ENCODE results near the gene NAV2. TPM values are rescaled to one million over a fixed set of nuclear protein-coding genes. Genes with fewer than 3 reads are reported as not detected.

Gene NAV2
- total and polyA plus RNA-seq, 4 donors, result 5.0 to 250 (median 51.4) TPM

DNA sequence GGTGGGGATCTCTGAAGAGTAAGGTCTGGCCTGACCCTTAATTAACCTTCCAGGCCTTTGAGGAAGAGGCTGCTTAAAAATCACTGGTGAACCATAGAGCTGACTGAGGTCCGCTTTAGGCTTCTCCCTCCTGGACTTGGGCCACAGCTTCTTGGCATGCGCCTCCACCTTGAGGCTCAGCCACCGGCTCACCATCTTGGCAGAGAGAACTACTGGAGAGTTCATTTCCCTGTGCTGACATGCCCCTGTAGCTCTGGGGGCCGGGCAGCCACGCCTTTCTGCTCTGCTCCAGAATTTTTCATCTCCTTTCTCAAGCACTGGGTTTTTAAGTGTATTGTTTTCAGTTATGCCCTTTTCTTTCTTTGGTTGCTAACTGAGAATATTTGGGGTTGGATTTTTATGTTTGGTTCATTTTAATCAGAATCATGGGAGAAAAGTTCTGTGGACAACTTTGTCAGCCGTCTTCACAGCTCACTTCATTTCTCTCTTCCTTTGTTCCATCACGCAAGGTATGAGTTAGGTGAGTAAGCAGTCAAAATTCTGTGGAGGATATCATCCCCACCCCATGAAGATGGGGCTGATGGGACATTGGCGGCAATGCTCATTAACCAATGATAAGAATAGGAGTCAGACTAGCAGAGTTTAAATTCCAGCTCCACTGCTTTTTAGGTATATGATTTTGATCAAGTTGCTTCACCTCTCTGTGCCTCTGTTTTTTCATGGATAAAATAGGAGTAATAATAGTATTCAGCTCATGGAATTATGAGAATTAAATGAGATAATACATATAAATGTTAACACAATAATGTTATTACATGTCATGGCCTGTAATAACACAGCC, 343.7 kb downstream of the NAV2 start:
- Histone ChIP-seq H3K36me3 (ENCODE audit: control insufficient read depth in 1 of 2, insufficient read depth in 2 of 2, low read length in 1 of 2) (peaks cover 5 to 13% of the 10 kb centered on the region in 2 donors), H3K27me3 (ENCODE audit: control insufficient read depth in 1 of 2, insufficient read depth in 2 of 2, low read length in 1 of 2) (no peaks in the 10 kb centered on the region), H3K9me3 (ENCODE audit: control insufficient read depth, low read length) (no peaks in the 10 kb centered on the region), H3K4me3 (ENCODE audit: low read length in 2 of 2) (no peak overlapping the region), H3K4me1 (ENCODE audit: control insufficient read depth in 1 of 2, insufficient read depth in 2 of 2, low read length in 2 of 2) (peaks cover 7% of the 10 kb centered on the region in 2 donors), H3K27ac (ENCODE audit: low read depth in 1 of 2, low read length in 2 of 2) (peak overlapping the region; percentile 4 to 23)
- ATAC-seq (ENCODE audit: low FRiP score), result peak; percentile 86
- intact Hi-C loops (cut with DNase I), result no loop called here
- 27 to 29% methylated on average over 8 of the region's 8 CpGs for WGBS, 2 donors
- peak; percentile 88 to 89 for DNase-seq

DNA sequence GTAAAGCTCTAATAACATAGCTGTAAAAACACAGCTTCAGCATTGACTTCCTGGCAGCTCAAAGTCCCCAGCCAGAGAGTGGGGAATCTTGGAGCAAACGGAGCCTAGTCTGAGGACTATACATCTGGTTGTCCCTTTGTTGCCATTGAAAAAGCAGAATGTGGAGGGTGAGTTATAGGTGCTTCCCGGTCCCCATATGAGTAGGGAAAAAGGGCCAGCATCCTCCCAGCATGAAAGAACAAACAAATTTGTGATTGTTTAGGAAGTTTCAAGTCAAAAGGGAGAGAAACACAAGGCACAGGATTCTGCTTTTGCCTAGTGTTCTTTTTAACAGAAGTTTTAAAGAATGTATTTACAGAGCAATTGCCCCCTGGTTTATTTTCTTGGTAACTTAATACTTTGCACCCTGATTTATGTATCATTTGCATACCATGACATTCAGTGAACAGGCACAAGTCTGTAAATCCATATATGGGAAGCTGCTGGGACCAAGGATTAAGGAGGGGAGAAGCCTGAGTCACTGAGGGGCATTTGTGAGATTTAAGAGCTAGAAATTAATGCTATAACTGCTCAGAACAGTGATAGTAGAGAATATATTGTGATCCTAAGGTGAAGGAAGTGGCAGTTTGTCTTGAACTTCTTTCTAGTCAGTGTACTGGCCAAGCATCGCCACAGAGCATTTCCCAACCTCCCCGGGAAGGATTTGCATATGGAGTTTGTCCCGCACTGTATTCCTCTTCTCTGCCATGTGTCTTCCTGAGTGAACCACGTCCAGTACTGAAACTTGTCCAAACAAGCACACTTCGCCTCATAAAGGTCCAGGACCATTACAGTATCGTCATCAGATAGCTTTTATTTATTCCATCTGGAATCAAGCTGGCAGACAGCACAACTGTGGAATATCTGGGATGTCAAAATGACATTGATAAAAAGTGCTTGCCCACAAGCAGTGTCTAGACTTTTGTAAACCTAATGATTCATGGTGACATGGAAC, 344.6 kb downstream of the NAV2 start:
- intact Hi-C loops (cut with DNase I), result no loop called here
- H3K27ac ChIP-seq (ENCODE audit: low read depth in 1 of 2, low read length in 2 of 2), result peak overlapping the region in 1 of 2 donors; percentile 43
- WGBS, 2 donors, result 27 to 35% methylated on average over 8 of the region's 8 CpGs
- H3K27me3 ChIP-seq (ENCODE audit: control insufficient read depth in 1 of 2, insufficient read depth in 2 of 2, low read length in 1 of 2), result no peaks in the 10 kb centered on the region
- H3K36me3 ChIP-seq (ENCODE audit: control insufficient read depth in 1 of 2, insufficient read depth in 2 of 2, low read length in 1 of 2), result peaks cover 4 to 12% of the 10 kb centered on the region in 2 donors
- DNase-seq (no peak), ATAC-seq (ENCODE audit: low FRiP score) (no peak)
- H3K9me3 ChIP-seq (ENCODE audit: control insufficient read depth, low read length), result no peaks in the 10 kb centered on the region
- H3K4me3 ChIP-seq (ENCODE audit: low read length in 2 of 2), result no peak overlapping the region
- peaks cover 7% of the 10 kb centered on the region in 2 donors for H3K4me1 ChIP-seq (ENCODE audit: control insufficient read depth in 1 of 2, insufficient read depth in 2 of 2, low read length in 2 of 2)

DNA sequence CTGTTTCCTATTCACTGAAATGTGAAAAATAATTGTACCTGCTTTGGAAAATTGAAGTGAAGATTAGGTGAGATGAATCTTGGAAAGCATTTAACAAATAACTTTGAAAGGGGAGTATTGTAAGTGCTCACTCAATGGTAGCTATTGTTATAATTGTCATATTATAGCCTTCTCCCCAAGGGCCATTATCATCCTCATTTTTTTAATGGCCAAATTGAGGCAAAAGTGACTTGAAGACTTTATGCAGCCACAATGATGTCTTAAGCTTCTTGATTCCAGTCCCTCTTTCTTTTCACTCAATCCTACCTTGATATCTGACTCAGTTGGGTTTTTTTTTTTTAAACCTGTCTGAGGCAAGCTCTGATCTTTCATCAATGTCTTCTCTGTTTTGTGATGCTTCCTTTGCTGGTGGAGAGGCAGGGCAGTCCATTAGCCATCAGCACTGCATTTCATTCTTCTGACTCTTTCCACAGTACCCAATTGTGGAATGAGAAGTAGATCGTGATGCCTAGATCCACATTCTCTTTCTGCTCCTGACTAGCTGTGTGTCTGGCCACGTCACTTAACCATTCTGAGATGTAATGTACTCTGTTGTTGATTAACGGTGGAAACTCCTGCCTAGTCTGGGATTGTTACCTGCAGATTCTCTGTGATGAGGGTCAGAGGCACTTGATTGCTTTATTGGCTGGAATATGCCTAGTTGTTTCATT, 346.3 kb downstream of the NAV2 start:
- no peak overlapping the region for H3K4me3 ChIP-seq (ENCODE audit: low read length in 2 of 2)
- no peaks in the 10 kb centered on the region for H3K9me3 ChIP-seq (ENCODE audit: control insufficient read depth, low read length)
- no peak for DNase-seq
- H3K27me3 ChIP-seq (ENCODE audit: control insufficient read depth in 1 of 2, insufficient read depth in 2 of 2, low read length in 1 of 2), result no peaks in the 10 kb centered on the region
- intact Hi-C loops (cut with DNase I), result no loop called here
- peaks cover 4 to 12% of the 10 kb centered on the region in 2 donors for H3K36me3 ChIP-seq (ENCODE audit: control insufficient read depth in 1 of 2, insufficient read depth in 2 of 2, low read length in 1 of 2)
- WGBS, 2 donors, result 55 to 61% methylated on average over 3 of the region's 3 CpGs
- H3K27ac ChIP-seq (ENCODE audit: low read depth in 1 of 2, low read length in 2 of 2), result peak overlapping the region in 1 of 2 donors; percentile 14
- no peak for ATAC-seq (ENCODE audit: low FRiP score)
- peaks cover 7% of the 10 kb centered on the region in 2 donors for H3K4me1 ChIP-seq (ENCODE audit: control insufficient read depth in 1 of 2, insufficient read depth in 2 of 2, low read length in 2 of 2)

DNA sequence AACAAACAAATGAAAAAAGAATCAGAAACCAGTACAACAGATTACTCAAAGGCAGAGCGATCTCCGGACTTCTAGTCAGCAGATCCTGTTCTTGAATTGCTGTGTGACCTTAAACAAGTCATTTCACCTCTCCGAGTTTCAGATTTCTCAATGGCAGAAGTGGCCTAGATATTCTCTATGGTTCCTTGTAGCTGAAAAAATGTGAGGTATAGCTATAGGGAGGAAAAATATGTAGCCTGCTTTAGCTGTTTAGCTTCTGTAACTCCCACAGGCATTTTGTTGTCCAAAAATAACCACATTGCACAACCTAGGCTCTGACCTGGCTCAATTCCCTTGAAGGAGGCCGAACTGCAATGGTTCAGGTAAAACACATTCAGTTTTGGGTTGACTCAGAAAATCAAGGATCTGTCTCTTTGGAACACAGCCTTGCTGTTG, 347.0 kb downstream of the NAV2 start:
- Histone ChIP-seq H3K36me3 (ENCODE audit: control insufficient read depth in 1 of 2, insufficient read depth in 2 of 2, low read length in 1 of 2) (peaks cover 4 to 16% of the 10 kb centered on the region in 2 donors), H3K4me3 (ENCODE audit: low read length in 2 of 2) (no peak overlapping the region), H3K4me1 (ENCODE audit: control insufficient read depth in 1 of 2, insufficient read depth in 2 of 2, low read length in 2 of 2) (peaks cover 7 to 10% of the 10 kb centered on the region in 2 donors), H3K27me3 (ENCODE audit: control insufficient read depth in 1 of 2, insufficient read depth in 2 of 2, low read length in 1 of 2) (no peaks in the 10 kb centered on the region), H3K9me3 (ENCODE audit: control insufficient read depth, low read length) (no peaks in the 10 kb centered on the region), H3K27ac (ENCODE audit: low read depth in 1 of 2, low read length in 2 of 2) (peak overlapping the region in 1 of 2 donors; percentile 14)
- intact Hi-C loops (cut with DNase I), result no loop called here
- 79 to 80% methylated on average over 4 of the region's 4 CpGs for WGBS, 2 donors
- ATAC-seq (ENCODE audit: low FRiP score), result no peak
- DNase-seq, result no peak

DNA sequence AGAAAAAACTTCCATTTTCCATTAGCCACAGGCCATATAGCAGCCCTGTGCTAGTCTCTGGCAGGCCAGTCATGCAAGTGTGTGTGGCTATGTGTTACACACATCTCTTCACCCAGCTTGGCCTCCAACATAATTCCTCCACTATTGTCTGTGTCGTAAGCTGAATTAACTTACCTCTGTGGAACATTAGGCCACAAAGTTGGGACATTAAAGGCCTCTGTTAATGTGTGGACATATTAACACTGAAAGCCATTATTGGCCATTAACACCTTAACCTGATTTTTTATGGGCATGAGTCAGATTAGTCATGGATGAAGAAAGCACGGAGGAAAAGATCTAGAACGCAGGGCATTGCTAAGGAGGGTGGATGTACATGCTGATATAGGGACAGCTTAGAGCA, 347.5 kb downstream of the NAV2 start:
- Histone ChIP-seq H3K27me3 (ENCODE audit: control insufficient read depth in 1 of 2, insufficient read depth in 2 of 2, low read length in 1 of 2) (no peaks in the 10 kb centered on the region), H3K4me1 (ENCODE audit: control insufficient read depth in 1 of 2, insufficient read depth in 2 of 2, low read length in 2 of 2) (peaks cover 7 to 11% of the 10 kb centered on the region in 2 donors), H3K9me3 (ENCODE audit: control insufficient read depth, low read length) (no peaks in the 10 kb centered on the region), H3K36me3 (ENCODE audit: control insufficient read depth in 1 of 2, insufficient read depth in 2 of 2, low read length in 1 of 2) (peaks cover 4 to 15% of the 10 kb centered on the region in 2 donors), H3K4me3 (ENCODE audit: low read length in 2 of 2) (no peak overlapping the region), H3K27ac (ENCODE audit: low read depth in 1 of 2, low read length in 2 of 2) (peak overlapping the region; percentile 26 to 51)
- ATAC-seq (ENCODE audit: low FRiP score), result no peak
- DNase-seq, result no peak
- intact Hi-C loops (cut with DNase I), result no loop called here
- WGBS, 2 donors, result 83 to 93% methylated on average over 3 of the region's 3 CpGs

DNA sequence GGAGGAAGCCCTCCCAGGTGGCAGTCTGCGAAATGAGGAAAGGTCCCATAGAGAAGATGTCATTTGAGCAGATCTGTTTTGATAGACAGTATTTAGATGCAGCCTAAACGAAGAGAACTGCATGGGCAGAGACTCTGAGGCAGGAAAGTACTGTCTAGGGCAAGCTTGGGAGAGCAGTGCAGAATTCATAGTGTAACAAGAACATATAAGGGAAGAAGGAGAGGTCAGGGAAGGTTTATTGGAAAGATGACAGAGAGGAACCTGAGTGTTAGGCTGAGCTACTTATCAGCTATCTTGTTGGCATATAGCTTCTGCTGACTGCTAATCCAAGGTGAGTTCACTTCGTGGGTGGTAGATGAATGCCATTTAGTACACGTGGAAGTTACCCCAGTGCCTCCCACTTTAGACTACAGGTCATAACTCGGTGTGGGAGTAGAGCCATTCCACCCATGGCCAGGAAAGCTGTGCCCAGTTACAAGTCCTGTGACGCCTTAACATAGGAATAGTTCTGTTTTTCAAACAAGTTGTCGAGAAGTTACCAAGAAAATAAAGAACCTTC, 348.1 kb downstream of the NAV2 start:
- intact Hi-C loops (cut with DNase I), result no loop called here
- WGBS, 2 donors, result 32 to 38% methylated on average over 7 of the region's 7 CpGs
- ATAC-seq (ENCODE audit: low FRiP score) (no peak), DNase-seq (no peak)
- Histone ChIP-seq H3K4me3 (ENCODE audit: low read length in 2 of 2) (no peak overlapping the region), H3K27ac (ENCODE audit: low read depth in 1 of 2, low read length in 2 of 2) (peak overlapping the region; percentile 26 to 51), H3K9me3 (ENCODE audit: control insufficient read depth, low read length) (no peaks in the 10 kb centered on the region), H3K36me3 (ENCODE audit: control insufficient read depth in 1 of 2, insufficient read depth in 2 of 2, low read length in 1 of 2) (peaks cover 4 to 13% of the 10 kb centered on the region in 2 donors), H3K27me3 (ENCODE audit: control insufficient read depth in 1 of 2, insufficient read depth in 2 of 2, low read length in 1 of 2) (no peaks in the 10 kb centered on the region), H3K4me1 (ENCODE audit: control insufficient read depth in 1 of 2, insufficient read depth in 2 of 2, low read length in 2 of 2) (peaks cover 3 to 11% of the 10 kb centered on the region in 2 donors)

DNA sequence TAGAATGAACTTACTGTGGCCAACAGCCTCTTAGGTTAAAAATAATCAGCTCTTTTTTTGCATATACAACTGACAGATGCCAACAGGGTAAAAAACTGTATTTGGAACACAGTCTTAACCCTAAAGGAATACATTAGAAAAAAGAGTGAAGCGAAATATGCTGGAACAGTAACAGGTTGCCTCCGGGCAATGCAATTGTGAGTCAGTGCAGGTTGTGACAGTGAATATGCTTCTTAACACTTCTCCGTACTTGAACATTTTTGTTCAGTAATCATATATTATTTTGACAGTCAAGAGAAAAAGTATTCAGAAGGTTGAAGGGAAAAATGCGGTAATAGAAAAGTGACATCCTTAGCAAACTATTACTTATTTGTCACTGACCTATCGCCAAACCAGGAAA, 349.1 kb downstream of the NAV2 start:
- Histone ChIP-seq H3K4me1 (ENCODE audit: control insufficient read depth in 1 of 2, insufficient read depth in 2 of 2, low read length in 2 of 2) (peaks cover 2 to 11% of the 10 kb centered on the region in 2 donors), H3K27ac (ENCODE audit: low read depth in 1 of 2, low read length in 2 of 2) (no peak overlapping the region), H3K36me3 (ENCODE audit: control insufficient read depth in 1 of 2, insufficient read depth in 2 of 2, low read length in 1 of 2) (peaks cover 4 to 12% of the 10 kb centered on the region in 2 donors), H3K9me3 (ENCODE audit: control insufficient read depth, low read length) (no peaks in the 10 kb centered on the region), H3K27me3 (ENCODE audit: control insufficient read depth in 1 of 2, insufficient read depth in 2 of 2, low read length in 1 of 2) (no peaks in the 10 kb centered on the region), H3K4me3 (ENCODE audit: low read length in 2 of 2) (no peak overlapping the region)
- intact Hi-C loops (cut with DNase I), result no loop called here
- WGBS, 2 donors, result 76 to 77% methylated on average over 5 of the region's 5 CpGs
- DNase-seq, result no peak
- no peak for ATAC-seq (ENCODE audit: low FRiP score)

DNA sequence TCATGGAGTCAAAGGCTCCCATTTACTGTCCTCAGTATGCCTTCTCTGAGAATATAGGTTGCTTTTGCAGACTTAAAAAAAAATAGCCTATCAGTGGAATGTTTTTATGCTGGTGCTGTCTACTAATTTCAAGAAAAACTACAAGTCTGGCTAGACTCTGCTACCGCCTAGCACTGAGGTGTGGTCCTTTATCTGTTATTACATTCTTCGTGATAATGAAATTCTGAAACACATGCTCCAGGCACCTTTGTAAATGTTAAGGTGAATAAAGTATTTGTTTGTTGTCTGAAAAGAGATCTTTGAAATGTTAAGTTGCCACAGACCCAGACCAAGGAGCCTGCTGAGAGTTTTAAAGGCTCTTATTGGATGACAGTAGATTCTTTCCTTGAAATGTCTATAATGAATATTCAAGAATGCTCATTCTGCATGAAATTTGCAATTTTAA, 352.3 kb downstream of the NAV2 start:
- no peak for ATAC-seq (ENCODE audit: low FRiP score)
- Histone ChIP-seq H3K9me3 (ENCODE audit: control insufficient read depth, low read length) (no peaks in the 10 kb centered on the region), H3K36me3 (ENCODE audit: control insufficient read depth in 1 of 2, insufficient read depth in 2 of 2, low read length in 1 of 2) (peaks cover 5 to 12% of the 10 kb centered on the region in 2 donors), H3K27me3 (ENCODE audit: control insufficient read depth in 1 of 2, insufficient read depth in 2 of 2, low read length in 1 of 2) (no peaks in the 10 kb centered on the region), H3K27ac (ENCODE audit: low read depth in 1 of 2, low read length in 2 of 2) (no peak overlapping the region), H3K4me3 (ENCODE audit: low read length in 2 of 2) (no peak overlapping the region), H3K4me1 (ENCODE audit: control insufficient read depth in 1 of 2, insufficient read depth in 2 of 2, low read length in 2 of 2) (peaks cover 1 to 6% of the 10 kb centered on the region in 2 donors)
- WGBS, 2 donors, result 82 to 84% methylated on average over 2 of the region's 2 CpGs
- intact Hi-C loops (cut with DNase I), result no loop called here
- DNase-seq, result no peak
